GM19324 (cell line): ENCODE measurements around the gene ATP10A.
"Not testable (repeated sequence)": the region's sequence is repeated elsewhere in the genome, so short reads cannot be mapped to it uniquely, and the experiment has no call there.

Experiments used
- ATAC-seq: cut with Tn5 transposase; IDR thresholded peaks from one replicate; pipeline ENCODE4 v1.9.1; 2021; ENCODE audit warnings: mild to moderate bottlenecking, moderate library complexity; ENCODE audit not compliant: unreplicated experiment, low FRiP score

ATP10A gene

GRCh38 chr15:25670621-25671020, 192.5 kb downstream of the ATP10A start:
- ATAC-seq = no peak

DNA sequence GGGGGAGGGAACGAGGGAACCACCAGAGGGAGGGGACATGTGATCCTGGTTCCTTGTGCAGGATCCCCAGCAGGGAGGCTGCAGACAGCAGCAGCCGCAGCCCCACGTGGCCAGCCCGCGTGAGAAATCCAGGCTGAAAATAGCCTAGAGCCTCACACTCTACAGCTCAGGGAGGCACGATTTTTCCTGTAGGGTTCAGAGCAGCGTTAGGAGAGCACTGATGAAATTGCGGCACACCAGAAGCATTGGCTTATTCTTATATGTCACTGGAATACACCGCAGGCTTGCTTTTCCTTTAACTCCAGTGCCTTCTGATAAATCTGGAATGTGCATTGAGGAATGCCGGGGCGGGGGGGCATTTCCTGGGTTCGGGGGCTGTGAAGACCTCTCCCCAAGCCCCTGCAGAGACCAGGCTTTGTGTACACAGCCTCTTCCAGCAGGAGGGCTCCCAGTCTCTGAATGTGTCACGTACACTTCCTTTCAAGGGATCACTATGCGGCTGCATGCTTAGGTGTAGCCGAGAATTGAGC, 193.0 kb downstream of the ATP10A start:
- ATAC-seq = no peak

GRCh38 chr15:25668901-25669300, 194.2 kb downstream of the ATP10A start:
- no peak for ATAC-seq

GRCh38 chr15:25668236-25668795, 194.8 kb downstream of the ATP10A start:
- ATAC-seq = no peak

DNA sequence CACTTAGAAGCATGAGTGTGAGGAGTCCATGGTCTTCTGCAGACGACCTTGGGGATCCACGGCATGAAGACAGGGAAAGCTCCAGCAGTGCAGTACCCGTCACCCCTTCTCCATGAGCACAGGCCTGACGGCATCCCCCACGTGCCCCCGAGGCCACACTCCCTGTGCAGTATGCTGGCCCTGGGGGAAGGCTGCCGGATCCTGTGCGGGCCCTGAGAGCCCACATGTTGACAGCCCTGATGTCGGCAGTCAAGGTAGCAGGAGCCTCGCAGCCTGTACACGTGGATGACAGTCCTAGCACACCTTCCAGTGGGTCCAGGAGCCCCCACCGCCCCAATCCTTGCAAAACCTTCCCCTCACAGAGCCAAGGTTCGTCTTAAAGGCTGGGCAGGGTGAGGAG, 195.3 kb downstream of the ATP10A start:
- ATAC-seq = no peak

DNA sequence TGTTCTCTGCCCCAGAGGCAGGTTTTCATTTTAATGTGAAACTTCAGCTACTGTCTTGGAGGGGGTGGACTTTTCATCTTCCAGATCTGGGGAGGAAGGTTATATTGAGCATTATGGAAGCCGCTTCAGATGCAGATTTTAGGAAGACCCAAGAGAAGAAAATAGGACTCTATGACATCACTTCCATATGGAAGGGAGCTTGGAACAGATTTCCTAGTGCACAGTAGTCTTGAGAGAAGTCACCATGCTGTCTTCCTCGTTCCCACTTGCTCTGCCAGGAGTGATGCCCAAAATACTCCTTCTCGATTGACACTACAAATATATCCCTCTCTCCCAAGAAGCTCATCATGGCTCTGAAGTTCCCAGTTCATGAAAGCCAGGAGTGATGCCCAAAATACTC, 197.2 kb downstream of the ATP10A start:
- ATAC-seq = no peak

DNA sequence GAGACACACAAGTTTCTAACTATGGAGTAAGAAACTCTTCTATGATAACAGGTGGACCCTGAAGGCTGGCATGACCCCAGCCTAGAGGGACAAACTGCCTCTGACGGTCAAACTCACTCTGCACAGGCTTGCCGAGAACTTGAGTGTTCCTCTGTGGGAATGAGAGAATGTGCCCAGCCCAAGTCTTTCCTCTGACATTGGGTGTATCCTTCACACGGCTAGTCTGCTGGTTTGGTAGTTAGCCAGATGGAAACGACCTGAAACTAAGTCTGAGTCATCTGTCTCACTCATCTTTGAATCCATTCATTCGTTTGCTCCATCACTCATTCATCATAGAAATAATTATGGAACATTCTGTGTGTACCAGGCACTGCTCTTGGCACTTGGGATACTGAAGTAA, 198.4 kb downstream of the ATP10A start:
- no peak for ATAC-seq

- ATAC-seq = no peak
Measured at GRCh38 chr15:25663515-25663914, 199.6 kb downstream of the ATP10A start.

- no peak for ATAC-seq
Measured at GRCh38 chr15:25661898-25662297, 201.2 kb downstream of the ATP10A start.

- ATAC-seq = no peak
Measured at GRCh38 chr15:25659251-25659650, 203.9 kb downstream of the ATP10A start.

- no peak for ATAC-seq
Measured at GRCh38 chr15:25658560-25658959, 204.6 kb downstream of the ATP10A start.

DNA sequence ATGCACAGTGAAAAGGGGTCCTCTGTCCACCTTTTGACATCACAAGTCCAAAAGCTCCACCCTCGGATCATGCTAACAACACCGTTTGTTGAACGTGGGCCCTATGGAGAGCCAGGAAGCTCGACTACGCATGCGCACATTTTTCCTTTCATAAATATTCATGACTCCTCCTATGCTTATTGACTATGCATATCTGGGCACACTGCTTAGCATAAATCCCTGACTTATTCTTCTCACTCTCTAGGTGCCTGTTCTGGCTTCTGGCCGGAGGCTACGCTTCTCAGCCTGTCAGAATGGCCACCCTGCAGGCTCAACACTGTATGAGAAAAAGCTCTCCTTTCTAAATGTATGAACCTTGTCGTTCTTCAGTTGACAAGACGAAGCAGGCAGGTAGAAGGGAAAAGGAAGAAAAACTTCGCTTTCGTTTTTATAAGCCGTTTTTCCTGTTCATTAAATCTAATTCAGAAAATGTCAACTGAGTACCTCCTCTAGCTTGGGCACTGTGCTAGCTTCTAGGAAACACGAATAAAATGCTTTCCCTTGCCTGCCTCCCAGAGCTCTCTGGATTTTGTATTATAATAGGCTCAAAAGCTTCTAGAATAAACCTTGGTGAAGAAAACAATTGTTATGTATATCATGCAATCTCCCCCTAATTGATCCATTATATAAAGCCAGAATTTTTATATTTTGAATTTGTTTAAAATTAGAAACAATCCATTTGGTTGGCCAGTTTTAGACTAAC, 207.7 kb downstream of the ATP10A start:
- ATAC-seq = no peak

DNA sequence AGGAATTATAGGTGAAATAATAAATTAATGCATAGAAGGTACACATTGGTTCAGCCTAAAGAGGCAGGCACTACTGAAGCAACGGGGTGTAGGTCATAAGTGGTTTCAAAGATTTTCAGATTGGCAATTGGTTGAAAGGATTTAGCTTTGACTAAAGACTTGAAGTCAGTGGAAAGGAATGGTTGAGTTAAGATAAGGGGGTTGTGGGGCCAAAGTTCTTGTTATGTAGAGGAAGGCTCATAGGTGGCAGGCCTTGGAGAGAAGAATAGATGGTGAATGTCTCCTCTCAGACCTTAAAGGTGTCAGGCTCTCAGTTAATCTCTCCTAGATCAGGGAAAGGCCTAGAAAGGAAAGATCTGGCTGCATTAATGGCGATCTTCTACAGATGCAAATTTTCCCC, 209.8 kb downstream of the ATP10A start:
- no peak for ATAC-seq

DNA sequence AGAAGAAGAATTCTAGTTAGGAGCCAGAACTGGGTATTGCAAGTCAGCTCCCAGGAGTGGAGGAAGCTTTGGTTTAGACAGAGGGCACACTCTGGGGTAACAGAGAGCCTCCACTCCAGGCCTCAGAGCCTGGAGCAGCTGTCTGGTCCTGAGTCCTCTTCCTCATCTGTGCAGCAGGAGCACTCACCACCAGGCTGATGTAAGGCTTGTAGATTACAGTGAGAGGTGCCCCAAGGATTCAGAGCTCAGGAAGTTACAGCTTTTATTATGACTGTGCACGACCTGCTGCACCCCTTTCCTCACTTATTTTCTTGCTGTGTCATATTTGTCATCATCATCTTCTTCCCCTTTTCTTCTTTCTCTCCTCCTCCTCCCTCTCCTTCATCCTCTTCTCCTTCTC, 210.4 kb downstream of the ATP10A start:
- ATAC-seq = no peak

GRCh38 chr15:25649390-25649789, 213.7 kb downstream of the ATP10A start:
- ATAC-seq = no peak

DNA sequence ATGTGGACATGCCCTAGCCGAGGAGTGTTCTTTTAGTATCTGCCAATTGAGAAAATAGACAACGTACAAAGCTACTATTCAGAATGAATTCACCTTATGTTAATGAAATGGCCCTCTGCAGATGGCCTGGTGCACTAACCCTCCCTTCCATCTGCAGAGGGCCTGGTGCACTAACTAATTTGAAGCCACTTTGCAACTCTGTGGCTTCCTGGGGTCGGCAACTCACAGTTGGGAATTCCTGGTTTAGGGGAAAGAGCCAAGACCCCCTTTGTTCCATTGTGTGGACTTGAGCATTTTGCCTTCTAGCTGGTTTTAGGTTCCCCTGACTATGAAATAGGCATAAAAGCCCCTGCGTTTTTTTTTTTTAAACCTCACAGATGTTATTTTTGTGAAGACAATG, 220.0 kb downstream of the ATP10A start:
- no peak for ATAC-seq

GRCh38 chr15:25641762-25642161, 221.4 kb downstream of the ATP10A start:
- ATAC-seq = no peak

DNA sequence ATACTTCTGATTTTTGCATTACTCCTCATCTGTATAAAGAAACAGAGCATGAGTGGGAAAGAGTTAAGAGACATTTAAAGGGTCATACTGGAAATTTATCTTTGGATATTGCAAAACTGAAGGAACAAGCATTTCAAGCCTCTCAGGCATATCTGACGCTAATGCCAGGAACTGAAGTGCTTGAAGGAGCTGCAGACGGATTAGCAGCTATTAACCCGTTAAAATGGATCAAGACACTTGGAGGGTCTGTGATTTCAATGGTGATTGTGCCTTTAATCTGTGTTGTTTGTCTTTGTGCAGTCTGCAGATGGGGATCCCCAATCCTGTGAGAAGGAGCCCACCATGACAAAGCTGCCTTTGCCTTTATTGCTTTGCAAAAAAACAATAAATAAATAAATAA, 221.8 kb downstream of the ATP10A start:
- ATAC-seq = no peak

DNA sequence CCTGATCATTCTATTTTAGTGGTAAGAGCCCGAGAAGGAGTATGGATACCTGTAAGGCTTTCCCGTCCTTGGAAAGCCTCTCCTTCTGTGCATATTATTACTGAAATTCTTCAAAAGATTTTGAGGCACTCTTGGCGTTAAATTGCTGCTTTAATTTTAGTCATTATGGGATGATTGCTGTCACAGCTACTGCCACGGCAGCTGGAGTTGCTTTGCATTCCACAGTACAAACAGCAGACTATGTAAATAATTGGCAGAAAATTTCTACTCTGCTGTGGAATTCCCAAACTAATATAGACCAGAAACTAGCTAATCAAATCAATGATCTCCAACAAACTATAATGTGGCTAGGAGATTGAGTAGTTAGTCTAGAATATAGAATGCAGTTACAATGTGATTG, 222.2 kb downstream of the ATP10A start:
- not testable (repeated sequence) for ATAC-seq

DNA sequence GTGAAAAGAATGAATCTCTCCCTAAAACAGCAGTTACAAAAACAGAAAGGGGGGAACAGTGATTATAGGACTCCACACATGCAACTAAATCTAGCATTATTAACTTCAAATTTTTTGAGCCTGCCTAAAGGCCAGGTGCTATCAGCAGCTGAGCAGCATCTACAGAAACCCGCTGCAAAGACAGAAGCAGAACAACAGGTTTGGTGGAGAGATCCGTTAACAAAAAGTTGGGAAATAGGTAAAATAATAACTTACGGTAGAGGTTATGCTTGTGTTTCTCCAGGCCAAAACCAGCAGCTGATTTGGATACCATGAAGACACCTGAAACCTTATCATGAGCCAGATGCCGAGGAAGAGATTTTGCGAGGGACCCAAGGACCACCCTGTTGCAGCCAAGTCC, 222.7 kb downstream of the ATP10A start:
- no peak for ATAC-seq

DNA sequence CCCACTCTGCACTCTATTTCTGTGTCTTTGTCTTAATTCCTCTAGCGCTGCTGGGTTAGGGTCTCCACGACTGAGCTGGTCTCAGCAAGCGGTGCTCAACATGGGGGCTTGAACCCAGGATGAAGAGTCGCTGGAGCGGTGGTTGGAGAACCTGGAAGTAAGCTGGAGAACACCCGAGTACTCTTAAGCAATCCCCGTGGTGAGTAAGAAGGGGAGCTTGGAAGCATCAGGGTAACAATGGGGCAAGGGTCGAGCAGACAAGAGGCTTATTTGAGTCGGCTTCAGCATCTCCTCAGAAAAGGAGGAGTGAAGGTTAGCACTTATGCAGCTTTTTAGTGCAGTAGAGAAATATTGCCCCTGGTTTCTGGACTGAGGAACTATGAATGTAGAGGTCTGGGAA, 226.6 kb downstream of the ATP10A start:
- ATAC-seq = not testable (repeated sequence)

DNA sequence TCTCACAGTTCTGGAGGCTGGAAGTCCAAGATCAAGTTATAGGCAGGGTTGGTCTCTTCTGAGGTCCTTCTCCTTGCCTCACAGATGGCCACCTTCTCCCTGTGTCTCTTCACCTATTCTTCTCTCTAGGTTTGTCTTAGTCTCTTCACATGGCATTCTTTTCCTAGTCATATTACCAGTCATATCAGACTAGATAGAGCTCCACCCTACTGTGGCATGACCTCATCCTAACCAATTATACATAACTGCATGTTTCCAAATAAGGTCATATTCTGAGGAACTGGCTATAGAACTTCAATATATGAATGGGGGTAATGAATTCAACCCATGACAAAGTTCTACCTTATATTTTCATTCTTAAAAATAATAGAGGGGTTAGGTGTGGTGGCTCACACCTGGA, 227.9 kb downstream of the ATP10A start:
- ATAC-seq = no peak
